LHCN-M2 (cell line): ENCODE results near the gene TNFSF12. TPM values are rescaled to one million over a fixed set of nuclear protein-coding genes. Genes with fewer than 3 reads are reported as not detected.

Source experiments
- DNase-seq: peaks from one replicate; pipeline ENCODE4 v3.0.0-alpha.2; 2012; ENCODE audit warnings: low read depth
- polyA plus RNA-seq: library from polyadenylated mRNA; unstranded; fragments of >200 nt; gene quantifications from one replicate; pipeline ENCODE4 v1.2.1, GENCODE V29; 2012; ENCODE audit warnings: missing spikeins
- total RNA-seq: library from RNA; depleted of rRNA; stranded (reverse); fragments of >200 nt; gene quantifications from 2 replicates; pipeline ENCODE4 v1.2.3, GENCODE V29; 2014; rRNA removed

TNFSF12 gene
- total RNA-seq, result 14.8 and 20.7 TPM in 2 replicates
- 25.8 TPM for polyA plus RNA-seq

GRCh38 chr17:7548585-7549400 lies at the start of gene TNFSF12:
Gene TNFSF12, plus strand, starts transcription at chr17:7549058. Its CDS starts 96 bp downstream, at chr17:7549154.
- DNase-seq, result peak; percentile 15

- no peak for DNase-seq
Measured at GRCh38 chr17:7499161-7499560, 49.7 kb upstream of the TNFSF12 start.

GRCh38 chr17:7501729-7502128 lies 47.1 kb upstream of the TNFSF12 start:
- DNase-seq, result no peak

GRCh38 chr17:7502171-7502847 lies 46.5 kb upstream of the TNFSF12 start:
- no peak for DNase-seq

- DNase-seq, result no peak
Measured at GRCh38 chr17:7502987-7503386, 45.9 kb upstream of the TNFSF12 start.

GRCh38 chr17:7503521-7503920 lies 45.3 kb upstream of the TNFSF12 start:
- no peak for DNase-seq

- DNase-seq, result no peak
Measured at GRCh38 chr17:7508145-7508544, 40.7 kb upstream of the TNFSF12 start.

- no peak for DNase-seq
Measured at GRCh38 chr17:7508846-7509245, 40.0 kb upstream of the TNFSF12 start.

GRCh38 chr17:7509937-7510336 lies 38.9 kb upstream of the TNFSF12 start:
- DNase-seq, result no peak

GRCh38 chr17:7511108-7511507 lies 37.8 kb upstream of the TNFSF12 start:
- DNase-seq, result no peak

- no peak for DNase-seq
Measured at GRCh38 chr17:7512105-7512504, 36.8 kb upstream of the TNFSF12 start.

- no peak for DNase-seq
Measured at GRCh38 chr17:7512824-7513540, 35.9 kb upstream of the TNFSF12 start.

GRCh38 chr17:7513850-7514419 lies 34.9 kb upstream of the TNFSF12 start:
- DNase-seq, result no peak

GRCh38 chr17:7515911-7516610 lies 32.8 kb upstream of the TNFSF12 start:
- DNase-seq, result no peak

- no peak for DNase-seq
Measured at GRCh38 chr17:7523033-7523432, 25.8 kb upstream of the TNFSF12 start.

- DNase-seq, result no peak
Measured at GRCh38 chr17:7528842-7529241, 20.0 kb upstream of the TNFSF12 start.

- no peak for DNase-seq
Measured at GRCh38 chr17:7530023-7530900, 18.6 kb upstream of the TNFSF12 start.

- DNase-seq, result no peak
Measured at GRCh38 chr17:7538050-7538449, 10.8 kb upstream of the TNFSF12 start.

- DNase-seq, result no peak
Measured at GRCh38 chr17:7538891-7539545, 9.8 kb upstream of the TNFSF12 start.
